GM19238 (cell line): ENCODE results near the gene TRMT44.
A peak's percentile ranks its signal among the peaks of the same experiment; 100 is the strongest.

Experiments used
- DNase-seq: peaks from one replicate; pipeline ENCODE4 v3.0.0; 2011; ENCODE audit warnings: low spot score; ENCODE audit not compliant: insufficient read length

The TRMT44 gene

DNA sequence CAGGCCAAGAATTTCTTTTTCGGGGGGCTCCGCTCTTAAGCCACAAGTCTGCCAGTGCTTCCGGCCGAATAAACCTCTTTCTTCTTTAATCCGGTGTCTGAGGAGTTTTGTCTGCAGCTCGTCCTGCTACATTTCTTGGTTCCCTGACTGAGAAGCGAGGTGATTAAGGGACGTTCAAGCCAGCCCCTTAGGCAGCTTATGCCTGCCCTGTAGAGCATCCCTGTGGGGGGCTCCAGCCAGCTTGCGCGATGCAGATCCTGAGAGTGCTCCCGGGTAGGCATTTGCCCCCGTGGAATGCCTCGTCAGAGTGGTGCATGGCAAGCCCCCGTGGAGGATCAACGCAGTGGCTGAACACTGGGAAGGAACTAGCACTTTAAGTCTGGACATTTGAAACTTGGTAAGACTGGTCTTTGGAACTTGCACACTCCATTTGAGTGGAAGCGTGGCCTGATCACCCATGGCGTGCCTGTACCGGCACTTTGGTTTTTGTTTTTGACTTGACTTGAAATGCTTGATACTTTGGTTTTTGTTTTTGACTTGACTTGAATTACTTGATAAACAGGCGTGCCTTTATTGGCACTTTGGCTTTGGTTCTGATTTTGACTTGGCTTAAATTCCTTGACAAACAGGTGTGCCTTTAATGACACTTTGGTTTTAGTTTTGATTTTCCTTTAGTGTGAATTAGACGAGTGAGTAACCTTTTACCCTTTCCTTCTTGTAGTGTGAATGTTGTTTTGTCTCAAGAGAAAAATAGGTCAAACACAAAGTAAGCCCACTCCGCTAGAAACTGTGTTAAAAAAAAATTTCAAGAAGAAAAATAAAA is 6.1 kb upstream of the TRMT44 start:
- no peak for DNase-seq

GRCh38 chr4:8435656-8436121 is 4.9 kb upstream of the TRMT44 start:
- DNase-seq, result peak; percentile 30

- DNase-seq, result no peak
These were observed 3.3 kb upstream of the TRMT44 start for GRCh38 chr4:8437281-8437680.

DNA sequence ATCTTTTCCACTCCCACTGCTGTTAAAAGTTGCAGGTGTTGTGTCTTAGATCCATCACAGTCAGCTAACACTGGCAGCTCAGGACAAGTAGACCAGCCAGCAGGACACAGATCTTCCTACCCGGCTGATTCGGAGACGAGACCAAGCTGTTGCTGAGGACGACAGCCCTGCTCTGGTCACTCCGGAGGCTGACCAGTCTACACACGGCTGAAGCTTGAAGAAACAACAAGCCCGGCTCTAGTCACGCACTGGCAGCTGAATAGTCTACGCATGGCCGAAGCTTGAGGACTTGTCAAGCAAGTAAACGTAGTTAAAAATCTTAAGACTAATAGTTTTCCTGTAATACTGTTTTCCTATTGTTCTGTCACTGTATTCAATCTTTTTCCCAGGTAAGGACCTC is 1.8 kb upstream of the TRMT44 start:
- no peak for DNase-seq

DNA sequence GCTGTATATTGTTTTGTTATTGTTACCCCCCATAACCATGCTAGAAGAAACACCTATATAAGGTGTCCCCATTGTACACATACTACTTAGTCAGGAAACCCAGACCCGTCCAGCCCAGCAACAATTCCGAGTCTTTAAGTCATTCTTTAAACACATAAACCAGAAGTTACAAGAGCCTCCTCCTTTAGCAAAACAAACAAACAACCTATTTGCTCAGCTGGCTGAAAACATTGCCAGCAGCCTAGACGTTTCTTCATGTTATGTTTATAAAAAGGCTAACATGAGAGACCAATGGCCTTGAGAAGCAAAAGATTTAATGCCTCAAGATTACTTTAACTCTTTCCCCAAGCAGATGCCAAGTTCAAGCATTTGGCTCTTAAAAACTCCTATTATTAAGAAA is 1.4 kb upstream of the TRMT44 start:
- DNase-seq, result no peak

- no peak for DNase-seq
These were observed 574 bp upstream of the TRMT44 start for GRCh38 chr4:8439914-8440491.

DNA sequence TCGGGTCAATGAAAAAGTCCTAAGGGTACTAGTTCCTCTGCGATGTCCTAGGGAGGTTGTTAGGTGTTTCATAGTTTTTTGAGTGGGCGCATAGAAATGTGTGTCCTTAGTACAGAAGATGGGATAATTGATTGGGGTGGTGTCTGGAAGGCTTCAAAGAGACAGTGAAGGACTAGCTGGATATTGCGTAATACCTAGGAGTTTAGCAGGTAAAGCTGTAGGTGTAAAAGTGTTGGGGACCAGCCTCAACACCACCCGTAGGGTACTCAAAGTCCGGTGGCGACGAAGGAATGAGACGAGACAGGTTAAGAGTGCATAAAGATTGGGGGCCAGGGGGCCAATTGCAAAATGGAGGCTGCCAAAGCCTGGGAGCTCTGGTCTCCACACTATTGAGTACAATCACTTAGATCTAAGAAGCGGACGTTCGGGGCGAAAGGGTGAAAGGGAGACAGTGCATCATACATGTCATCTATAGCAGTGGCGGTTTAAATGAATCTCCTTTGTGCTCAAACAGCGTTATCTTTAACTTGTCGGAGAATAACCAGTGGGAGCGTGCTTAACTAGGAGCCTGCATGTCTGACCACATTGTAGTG is 1.0 kb downstream of the TRMT44 start:
- no peak for DNase-seq

GRCh38 chr4:8442596-8443358 is 2.2 kb downstream of the TRMT44 start:
- no peak for DNase-seq

- DNase-seq, result no peak
These were observed 3.2 kb downstream of the TRMT44 start for GRCh38 chr4:8443801-8444200.

- DNase-seq, result no peak
These were observed 5.5 kb downstream of the TRMT44 start for GRCh38 chr4:8446122-8446521.

DNA sequence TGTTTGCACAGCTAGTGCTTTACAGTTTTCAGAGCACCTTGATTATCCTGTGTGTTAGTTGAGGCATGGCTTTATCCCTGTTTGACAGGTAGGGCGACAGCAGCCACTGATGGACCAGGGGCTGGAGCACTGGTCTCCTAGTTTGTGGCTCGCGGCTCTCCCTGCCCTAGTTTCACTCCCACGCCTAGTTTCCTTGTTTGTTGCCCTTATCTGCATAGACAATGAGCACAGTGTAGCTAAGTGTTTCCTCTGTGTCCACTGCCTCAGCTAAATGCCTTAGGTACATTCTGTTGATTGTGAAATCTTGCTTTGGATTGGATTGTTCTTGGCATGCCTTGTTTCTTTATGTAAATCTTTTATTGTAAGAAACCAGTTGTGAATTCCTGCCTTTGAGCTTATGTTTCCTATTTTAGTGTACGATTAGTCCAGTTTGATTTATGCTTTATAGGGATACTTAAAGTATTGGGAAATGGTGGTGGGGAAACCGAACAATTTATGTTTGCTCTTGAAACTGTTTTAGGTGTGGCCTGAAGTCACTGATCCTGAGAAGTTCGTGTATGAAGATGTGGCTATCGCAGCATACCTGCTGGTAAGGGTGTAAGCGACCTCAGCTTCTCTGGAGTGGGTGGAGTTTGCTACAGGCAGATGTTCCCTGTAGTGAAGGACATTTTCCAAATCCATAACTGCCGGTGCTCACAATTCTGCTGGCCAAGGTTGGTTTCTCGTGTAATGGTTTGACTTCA is 11.0 kb downstream of the TRMT44 start:
- DNase-seq, result no peak

- no peak for DNase-seq
These were observed 13.4 kb downstream of the TRMT44 start for GRCh38 chr4:8453957-8454356.

DNA sequence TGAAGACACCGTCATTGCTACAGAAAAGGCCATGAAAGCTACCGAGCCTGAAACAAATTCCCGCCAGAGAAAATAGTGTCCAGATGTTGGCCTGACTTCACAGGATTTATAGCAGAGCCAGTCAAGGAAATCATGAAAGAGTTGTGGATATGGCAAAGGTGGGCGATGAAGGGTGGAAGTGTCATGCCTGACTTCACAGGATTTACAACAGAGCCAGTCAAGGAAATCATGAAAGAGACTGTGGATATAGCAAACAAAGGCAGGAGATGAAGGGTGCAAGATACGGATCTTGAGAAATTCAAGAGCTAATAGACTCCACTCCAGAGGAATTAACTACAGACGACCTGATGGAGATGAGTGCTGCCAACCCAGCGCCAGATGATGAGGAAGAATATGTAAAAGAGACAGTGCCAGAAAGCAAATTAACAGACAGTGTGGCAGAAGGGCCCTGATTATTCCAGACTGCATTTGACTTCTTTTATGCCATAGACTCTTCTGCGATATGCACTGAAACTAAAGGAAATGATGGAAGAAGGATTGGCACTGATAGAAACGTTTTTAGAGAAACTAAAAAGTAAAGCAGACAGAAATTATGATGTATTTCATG is 17.2 kb downstream of the TRMT44 start:
- no peak for DNase-seq

GRCh38 chr4:8459867-8460445 is 19.4 kb downstream of the TRMT44 start:
- DNase-seq, result no peak

- DNase-seq, result no peak
These were observed 20.5 kb downstream of the TRMT44 start for GRCh38 chr4:8461086-8461485.

GRCh38 chr4:8461616-8462015 is 21.0 kb downstream of the TRMT44 start:
- no peak for DNase-seq

DNA sequence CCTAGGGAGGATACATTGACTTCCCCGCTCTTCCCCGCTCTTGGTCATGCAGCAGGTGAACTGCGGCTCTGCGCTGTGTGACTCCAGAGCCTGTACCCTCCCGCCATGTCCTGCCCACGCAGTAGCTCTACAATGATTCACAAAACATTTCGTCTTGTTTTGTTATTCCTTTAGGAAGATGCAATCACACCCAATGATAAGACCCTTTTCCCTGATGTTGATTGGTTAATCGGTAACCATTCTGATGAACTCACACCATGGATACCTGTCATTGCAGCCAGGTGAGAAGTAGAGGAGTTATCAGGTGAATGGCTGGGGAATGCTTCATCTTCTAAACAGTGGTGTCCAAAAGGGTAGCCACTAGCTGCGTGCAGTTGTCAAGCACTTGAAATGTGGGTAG is 23.2 kb downstream of the TRMT44 start:
- no peak for DNase-seq

DNA sequence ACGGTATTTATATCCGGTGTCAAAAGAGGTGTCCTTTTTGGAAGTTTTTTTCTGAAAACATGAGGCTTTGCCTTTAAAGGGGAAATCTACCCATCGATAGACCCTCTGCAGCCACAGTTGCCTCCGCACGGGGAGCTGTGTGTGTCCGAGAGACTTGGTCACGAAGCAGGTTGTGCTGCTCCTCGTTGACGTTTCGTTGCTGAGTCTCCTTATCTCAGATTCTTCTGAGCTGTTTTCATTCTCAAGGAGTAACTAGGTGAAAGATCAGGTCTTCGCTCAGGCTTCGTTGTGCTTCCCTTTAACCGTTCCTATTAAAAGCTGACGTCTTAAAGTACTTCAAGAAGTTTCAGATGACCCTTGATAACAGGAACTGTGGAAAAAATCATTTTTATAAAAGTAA is 23.8 kb downstream of the TRMT44 start:
- DNase-seq, result no peak

- DNase-seq, result no peak
These were observed 25.3 kb downstream of the TRMT44 start for GRCh38 chr4:8465615-8466611.
